CD4-positive, alpha-beta memory T cell (primary cell): ENCODE results near the gene MTA3. TPM values are rescaled to one million over a fixed set of nuclear protein-coding genes. Genes with fewer than 3 reads are reported as not detected.

Source experiments
- CTCF ChIA-PET: fragments of 350-600 bp; sonication (Branson Sonifier 250); formaldehyde crosslinking; loops from one replicate; lab custom pipeline; 2021; ENCODE audit warnings: inconsistent platforms; ENCODE audit not compliant: partially characterized antibody; lab: Charles Lee
- POLR2A ChIA-PET: fragments of 350-600 bp; sonication (Branson Sonifier 250); formaldehyde crosslinking; loops from one replicate; lab custom pipeline; 2021; ENCODE audit not compliant: partially characterized antibody; lab: Charles Lee
- DNase-seq, 5 donors: peaks; one replicate each; pipeline versions ENCODE4 v3.0.0 to v3.0.0-alpha.2; 2020 to 2022; ENCODE audit warnings: mixed read lengths in 1 of 5
- H3K27ac ChIP-seq: one replicate; pipeline ENCODE4 v1.7.0; 2013; ENCODE audit warnings: low read depth, low read length
- H3K27me3 ChIP-seq: 2 replicates; pipeline ENCODE4 v1.7.0; 2013; ENCODE audit warnings: mild to moderate bottlenecking, low read length, moderate library complexity; ENCODE audit not compliant: insufficient read depth
- H3K36me3 ChIP-seq: 2 replicates; pipeline ENCODE4 v1.7.0; 2013; ENCODE audit warnings: mild to moderate bottlenecking, low read length, moderate library complexity; ENCODE audit not compliant: insufficient read depth
- H3K4me1 ChIP-seq: 2 replicates; pipeline ENCODE4 v1.7.0; 2013; ENCODE audit warnings: mild to moderate bottlenecking, low read length, moderate library complexity; ENCODE audit not compliant: insufficient read depth
- H3K4me3 ChIP-seq, 2 donors: one replicate each; pipeline ENCODE4 v1.7.0; 2013; ENCODE audit warnings: low read length in 2 of 2, mild to moderate bottlenecking in 1 of 2
- H3K9me3 ChIP-seq, 2 donors: one replicate each; pipeline ENCODE4 v1.7.0; 2013; ENCODE audit warnings: low read length in 2 of 2, control low read depth in 1 of 2; ENCODE audit not compliant: control insufficient read depth in 1 of 2
- H3K27ac Mint-ChIP-seq, 7 donors: one replicate each; pipeline ENCODE4 v1.8.0; 2020 to 2021; ENCODE audit warnings: mixed read lengths in 7 of 7, mild to moderate bottlenecking in 6 of 7, inconsistent platforms in 3 of 7, moderate library complexity in 3 of 7
- H3K27me3 Mint-ChIP-seq, 2 donors: one replicate each; pipeline ENCODE4 v1.8.0; 2020 to 2021; ENCODE audit warnings: mixed read lengths in 2 of 2
- H3K36me3 Mint-ChIP-seq, 2 donors: one replicate each; pipeline ENCODE4 v1.8.0; 2020 to 2021; ENCODE audit warnings: mixed read lengths in 2 of 2, inconsistent platforms in 1 of 2, mild to moderate bottlenecking in 1 of 2
- H3K4me1 Mint-ChIP-seq, 4 donors: one replicate each; pipeline ENCODE4 v1.8.0; 2020 to 2021; ENCODE audit warnings: mixed read lengths in 4 of 4, mild to moderate bottlenecking in 1 of 4
- H3K4me3 Mint-ChIP-seq, 8 donors: one replicate each; pipeline ENCODE4 v1.8.0; 2020 to 2021; ENCODE audit warnings: mixed read lengths in 8 of 8, mild to moderate bottlenecking in 7 of 8, moderate library complexity in 6 of 8, inconsistent platforms in 3 of 8
- H3K9me3 Mint-ChIP-seq, 8 donors: one replicate each; pipeline ENCODE4 v1.8.0; 2020 to 2021; ENCODE audit warnings: mixed read lengths in 8 of 8, mild to moderate bottlenecking in 5 of 8, inconsistent platforms in 3 of 8, moderate library complexity in 1 of 8
- intact Hi-C: fragments of 100-400 bp; cut with micrococcal nuclease; formaldehyde crosslinking; loops from one replicate; pipeline ENCODE4 v1.15.1; 2023
- polyA plus RNA-seq, 2 donors: library from polyadenylated mRNA; unstranded; fragments of 300-500 nt; fragmentation: Illumina TruSeq; gene quantifications; one replicate each; pipeline ENCODE4 v1.2.3, GENCODE V29; 2021
- total RNA-seq, 2 experiments: library from RNA; stranded (reverse); gene quantifications; one replicate each; pipeline ENCODE4 v1.2.3, GENCODE V29; 2021

The MTA3 gene
- total and polyA plus RNA-seq, 4 experiments from 2014 or later = 7.7 to 21.3 (median 13.3) TPM

DNA sequence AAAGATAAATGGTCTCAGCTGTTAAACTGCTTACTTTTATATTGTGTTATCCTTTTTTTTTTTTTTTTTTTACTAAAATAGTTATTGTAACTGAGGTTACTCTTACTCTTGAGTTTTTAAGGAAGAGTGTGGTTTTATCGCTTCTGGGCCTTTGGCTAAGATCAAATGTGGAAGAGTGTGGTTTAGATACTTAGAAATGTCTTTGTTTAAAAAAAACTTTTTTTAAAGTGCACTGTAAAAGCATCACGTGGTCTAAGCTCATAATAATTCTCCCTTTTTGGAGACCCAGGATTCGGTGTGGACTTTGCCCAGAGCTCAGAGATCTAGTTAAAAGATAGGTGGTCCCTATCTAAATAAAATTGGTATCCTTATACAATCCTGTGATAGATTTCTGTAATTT is 207.4 kb downstream of the MTA3 start:
- H3K9me3 Mint-ChIP-seq = peaks cover 0 to 9% (median under 1%) of the 10 kb centered on the region in 8 donors
- ChIA-PET CTCF (no interaction called here), POLR2A (interaction anchor here (0.9 to 1.1 kb wide), 2 partner anchors 9 to 34 kb away, joined by 3 read pairs; no protein-coding TSS in a partner anchor)
- intact Hi-C loops = no loop called here
- no peaks in the 10 kb centered on the region for H3K27me3 ChIP-seq
- H3K27me3 Mint-ChIP-seq = no peaks in the 10 kb centered on the region
- H3K36me3 Mint-ChIP-seq = peaks cover 0 to 4% of the 10 kb centered on the region in 2 donors
- peak overlapping the region in 1 of 8 donors; percentile 17 for H3K4me3 Mint-ChIP-seq
- no peak for DNase-seq
- no peak overlapping the region for H3K27ac ChIP-seq
- peaks cover 5 to 11% (median 7%) of the 10 kb centered on the region in 4 donors for H3K4me1 Mint-ChIP-seq
- H3K9me3 ChIP-seq = no peaks in the 10 kb centered on the region
- H3K27ac Mint-ChIP-seq = no peak overlapping the region
- H3K36me3 ChIP-seq = no peaks in the 10 kb centered on the region
- peaks cover 8% of the 10 kb centered on the region for H3K4me1 ChIP-seq
- H3K4me3 ChIP-seq = no peak overlapping the region

DNA sequence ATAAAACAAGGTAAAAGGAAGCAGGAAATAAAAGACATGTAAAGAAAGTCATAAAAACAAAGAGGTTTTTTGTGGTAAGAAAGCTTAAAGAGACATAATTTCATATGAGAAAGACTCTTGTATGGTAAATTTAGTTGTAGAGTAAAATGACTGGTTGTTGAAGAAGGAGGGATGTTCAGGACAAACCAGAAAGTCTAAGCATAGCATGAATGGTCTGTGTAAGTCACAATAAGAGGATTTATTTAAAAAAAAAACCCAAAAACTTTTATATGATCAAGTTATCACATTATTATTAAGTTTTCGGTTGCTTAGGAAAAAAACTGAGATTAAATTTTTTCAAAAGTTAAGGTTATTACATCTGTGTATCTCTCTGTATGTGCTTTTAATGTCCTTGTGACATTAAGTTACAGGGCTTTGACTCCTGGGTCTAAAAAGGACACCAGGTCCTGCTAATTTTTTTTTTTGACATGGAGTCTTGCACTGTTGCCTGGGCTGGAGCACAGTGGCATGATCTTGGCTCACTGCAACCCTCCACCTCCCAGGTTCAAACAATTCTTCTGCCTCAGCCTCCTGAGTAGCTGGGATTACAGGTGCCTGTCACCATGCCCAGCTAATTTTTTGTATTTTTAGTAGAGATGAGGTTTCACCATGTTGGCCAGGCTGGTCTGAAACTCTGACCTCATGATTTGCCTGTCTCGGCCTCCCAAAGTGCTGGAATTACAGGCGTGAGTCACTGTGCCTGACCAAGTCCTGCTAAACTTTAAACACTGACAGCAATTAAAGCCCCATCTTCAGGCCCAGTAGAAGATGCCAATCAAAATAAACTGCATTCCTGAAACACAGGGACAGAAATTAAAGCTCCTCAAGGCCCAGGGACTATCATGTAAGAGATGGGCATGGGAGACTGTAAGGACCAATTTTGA is 209.7 kb downstream of the MTA3 start:
- Histone ChIP-seq H3K9me3 (no peaks in the 10 kb centered on the region), H3K27me3 (no peaks in the 10 kb centered on the region), H3K36me3 (no peaks in the 10 kb centered on the region), H3K27ac (no peak overlapping the region), H3K4me3 (no peak overlapping the region), H3K4me1 (peaks cover 8% of the 10 kb centered on the region)
- Mint-ChIP-seq H3K9me3 (peaks cover 0 to 9% (median 3%) of the 10 kb centered on the region in 8 donors), H3K27me3 (peaks cover 0 to 2% of the 10 kb centered on the region in 2 donors), H3K27ac (no peak overlapping the region), H3K4me3 (no peak overlapping the region), H3K36me3 (peaks cover 1 to 8% of the 10 kb centered on the region in 2 donors), H3K4me1 (peaks cover 5 to 11% (median 7%) of the 10 kb centered on the region in 4 donors)
- intact Hi-C loops = no loop called here
- ChIA-PET POLR2A (no interaction called here), CTCF (no interaction called here)
- no peak for DNase-seq

DNA sequence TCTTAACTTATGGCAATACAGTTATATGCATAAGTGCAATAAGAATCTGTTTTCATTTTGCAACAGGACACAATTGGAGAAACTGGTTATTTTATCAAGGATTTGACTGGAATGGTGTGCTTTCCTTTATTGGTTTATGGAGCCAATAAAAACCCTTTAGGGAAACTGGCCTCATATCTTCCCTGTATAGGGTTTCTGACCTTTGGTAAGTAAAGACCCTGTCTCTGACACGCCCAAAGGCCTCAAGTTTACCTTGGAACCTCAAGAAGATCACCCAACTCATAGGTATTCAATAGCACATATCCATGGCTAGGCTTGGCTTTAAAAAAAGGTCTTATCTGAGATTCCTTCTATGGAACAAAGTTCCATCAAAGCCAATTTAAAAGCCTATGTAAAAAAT is 212.7 kb downstream of the MTA3 start:
- Mint-ChIP-seq H3K4me1 (no peaks in the 10 kb centered on the region), H3K27ac (no peak overlapping the region), H3K4me3 (no peak overlapping the region), H3K36me3 (peaks cover 1 to 8% of the 10 kb centered on the region in 2 donors), H3K27me3 (peaks cover under 1 to 2% of the 10 kb centered on the region in 2 donors), H3K9me3 (peaks cover 0 to 9% (median 3%) of the 10 kb centered on the region in 8 donors)
- Histone ChIP-seq H3K27ac (no peak overlapping the region), H3K4me1 (no peaks in the 10 kb centered on the region), H3K36me3 (no peaks in the 10 kb centered on the region), H3K9me3 (no peaks in the 10 kb centered on the region), H3K27me3 (no peaks in the 10 kb centered on the region), H3K4me3 (no peak overlapping the region)
- ChIA-PET CTCF (no interaction called here), POLR2A (no interaction called here)
- intact Hi-C loops = no loop called here
- DNase-seq = no peak

DNA sequence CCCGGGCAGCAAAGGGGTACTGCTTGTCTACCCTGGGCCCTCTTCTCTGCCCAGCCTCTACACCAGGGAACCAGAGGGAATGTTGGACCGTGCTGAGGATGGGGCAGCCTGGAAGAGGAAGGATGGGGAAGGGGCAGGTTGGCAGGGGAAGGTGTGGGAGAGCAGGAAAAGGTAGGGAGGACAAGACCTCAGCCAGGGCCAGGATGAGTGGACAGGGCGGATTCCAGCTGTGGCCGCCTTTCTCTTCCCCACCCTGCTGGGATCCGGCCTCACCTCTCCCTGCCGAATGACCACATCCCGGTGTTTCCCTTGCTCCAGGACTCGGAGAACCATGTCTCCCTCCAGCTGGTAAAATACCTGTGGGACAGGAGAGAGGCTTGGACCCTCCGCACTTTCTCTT is 215.1 kb downstream of the MTA3 start:
- peaks cover under 1% of the 10 kb centered on the region for H3K27me3 ChIP-seq
- H3K4me1 Mint-ChIP-seq = no peaks in the 10 kb centered on the region
- no peak overlapping the region for H3K4me3 Mint-ChIP-seq
- peaks cover 1 to 4% of the 10 kb centered on the region in 2 donors for H3K36me3 Mint-ChIP-seq
- no peaks in the 10 kb centered on the region for H3K36me3 ChIP-seq
- no peak overlapping the region for H3K4me3 ChIP-seq
- H3K4me1 ChIP-seq = no peaks in the 10 kb centered on the region
- no peak for DNase-seq
- no peaks in the 10 kb centered on the region for H3K9me3 ChIP-seq
- intact Hi-C loops = no loop called here
- H3K27ac Mint-ChIP-seq = no peak overlapping the region
- H3K9me3 Mint-ChIP-seq = peaks cover 0 to 5% (median 2%) of the 10 kb centered on the region in 8 donors
- H3K27ac ChIP-seq = no peak overlapping the region
- H3K27me3 Mint-ChIP-seq = peaks cover 6 to 8% of the 10 kb centered on the region in 2 donors
- ChIA-PET CTCF (no interaction called here), POLR2A (no interaction called here)

DNA sequence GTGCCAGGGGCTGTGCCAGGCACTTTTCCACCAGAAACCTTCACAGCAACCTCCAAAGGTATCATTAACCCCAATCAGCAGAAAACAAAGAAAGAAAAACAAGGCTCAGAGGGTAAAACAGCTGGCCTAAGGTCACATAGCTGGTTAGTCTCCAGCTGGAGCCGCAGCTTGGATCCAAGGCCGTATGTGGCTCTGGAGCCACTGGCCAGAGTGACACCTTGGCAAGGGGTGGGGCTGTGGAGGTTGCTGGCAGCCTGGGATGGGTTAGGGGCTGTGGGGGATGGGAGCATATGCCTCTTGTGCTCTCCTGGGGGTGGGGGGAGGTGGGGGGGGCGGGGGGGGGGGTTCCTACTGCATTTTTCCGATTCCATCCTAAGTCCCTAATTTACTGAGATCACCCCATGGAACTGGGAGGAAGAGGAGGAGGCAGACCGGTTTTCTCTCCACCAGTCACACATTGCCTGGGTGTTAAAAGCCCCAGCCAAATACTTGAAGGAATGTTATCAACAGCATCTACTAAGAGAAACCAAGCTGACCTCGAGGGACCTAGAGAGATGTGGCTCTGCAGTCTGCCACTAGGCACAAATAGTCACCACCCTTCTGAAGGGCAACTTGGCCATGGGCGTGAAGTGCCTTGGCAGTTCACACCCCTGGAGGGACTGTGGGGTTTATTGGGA is 215.9 kb downstream of the MTA3 start:
- no peak for DNase-seq
- no peak overlapping the region for H3K4me3 ChIP-seq
- peaks cover 6% of the 10 kb centered on the region for H3K27me3 ChIP-seq
- Mint-ChIP-seq H3K36me3 (peaks cover 1 to 4% of the 10 kb centered on the region in 2 donors), H3K27ac (no peak overlapping the region), H3K4me1 (no peaks in the 10 kb centered on the region), H3K4me3 (no peak overlapping the region), H3K27me3 (peaks cover 9 to 13% of the 10 kb centered on the region in 2 donors), H3K9me3 (peaks cover 0 to 5% (median 2%) of the 10 kb centered on the region in 8 donors)
- ChIA-PET POLR2A (no interaction called here), CTCF (no interaction called here)
- no peaks in the 10 kb centered on the region for H3K4me1 ChIP-seq
- H3K27ac ChIP-seq = no peak overlapping the region
- no peaks in the 10 kb centered on the region for H3K9me3 ChIP-seq
- H3K36me3 ChIP-seq = no peaks in the 10 kb centered on the region
- intact Hi-C loops = no loop called here

DNA sequence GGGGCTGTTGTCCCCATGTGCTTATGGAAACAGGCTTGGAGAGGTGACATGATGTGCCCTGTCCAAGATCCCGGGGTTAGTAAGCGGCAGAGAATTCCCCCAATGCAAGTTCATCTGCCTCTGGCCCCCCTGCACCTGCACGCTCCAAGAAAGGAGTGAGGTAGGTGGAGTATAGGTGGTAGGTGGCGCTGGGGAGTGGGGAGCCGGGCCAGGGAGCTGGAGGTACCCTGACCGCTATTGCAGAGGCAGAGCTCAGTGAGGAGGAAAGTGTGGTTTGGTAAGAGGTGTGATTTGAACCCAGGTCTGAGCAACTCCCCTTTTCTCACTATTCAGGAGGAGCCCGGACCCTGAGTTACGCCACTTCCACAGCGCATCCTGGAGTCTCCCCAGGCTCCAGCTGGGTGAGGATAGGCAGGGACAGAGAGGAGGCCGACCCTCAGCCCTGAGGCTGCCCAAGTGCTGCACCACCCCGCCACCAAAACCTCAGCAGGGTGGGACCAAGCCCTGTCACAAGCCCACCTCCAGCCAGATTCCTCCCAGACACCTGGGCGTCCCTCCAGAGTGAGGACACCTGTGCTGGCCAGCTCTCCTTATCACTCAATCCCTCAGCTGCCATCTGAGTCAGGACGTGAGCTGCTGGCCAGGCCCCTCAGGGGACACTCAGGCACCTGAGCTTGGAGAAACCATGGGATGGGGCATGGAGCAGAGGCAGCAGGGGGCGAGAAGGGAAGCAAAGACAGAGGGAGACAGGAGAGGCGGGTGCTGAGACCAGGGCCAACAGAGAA is 218.3 kb downstream of the MTA3 start:
- POLR2A ChIA-PET = no interaction called here
- H3K36me3 ChIP-seq = no peaks in the 10 kb centered on the region
- H3K4me3 ChIP-seq = no peak overlapping the region
- Mint-ChIP-seq H3K4me3 (no peak overlapping the region), H3K27ac (no peak overlapping the region), H3K4me1 (peaks cover 2 to 10% (median 7%) of the 10 kb centered on the region in 4 donors), H3K27me3 (peaks cover 28 to 33% of the 10 kb centered on the region in 2 donors), H3K9me3 (peaks cover 0 to 3% (median 0%) of the 10 kb centered on the region in 8 donors), H3K36me3 (peaks cover 0 to 9% of the 10 kb centered on the region in 2 donors)
- no peak for DNase-seq
- intact Hi-C loops = no loop called here
- H3K27ac ChIP-seq = no peak overlapping the region
- CTCF ChIA-PET = no interaction called here
- H3K4me1 ChIP-seq = no peaks in the 10 kb centered on the region
- peaks cover 13% of the 10 kb centered on the region for H3K27me3 ChIP-seq
- no peaks in the 10 kb centered on the region for H3K9me3 ChIP-seq
